GM10248 (cell line): ENCODE results near the gene SLC45A2.
"Not testable (repeated sequence)": the region's sequence is repeated elsewhere in the genome, so short reads cannot be mapped to it uniquely, and the experiment has no call there.

Source experiments
- CTCF ChIA-PET: fragments of 300-600 bp; sonication (Branson Sonifier 250); formaldehyde crosslinking; extraction: SDS; loops from one replicate; lab custom pipeline; 2021; ENCODE audit warnings: antibody characterized with exemption; lab: Yijun Ruan, JAX
- POLR2A ChIA-PET: fragments of 350-650 bp; sonication (Branson Sonifier 250); formaldehyde crosslinking; extraction: SDS; loops from one replicate; lab custom pipeline; 2020; ENCODE audit warnings: antibody characterized with exemption; lab: Yijun Ruan, JAX
- DNase-seq: peaks from one replicate; pipeline ENCODE4 v3.0.0; 2012; ENCODE audit errors: extremely low spot score
- TF ChIP-seq, protein P1 (sequence below): IDR thresholded peaks from 2 replicates; pipeline ENCODE4 v1.5.1; 2012; ENCODE audit warnings: mild to moderate bottlenecking, low read depth; ENCODE audit errors: extremely low read depth, missing control alignments, control extremely low read depth

The SLC45A2 gene, protein sequence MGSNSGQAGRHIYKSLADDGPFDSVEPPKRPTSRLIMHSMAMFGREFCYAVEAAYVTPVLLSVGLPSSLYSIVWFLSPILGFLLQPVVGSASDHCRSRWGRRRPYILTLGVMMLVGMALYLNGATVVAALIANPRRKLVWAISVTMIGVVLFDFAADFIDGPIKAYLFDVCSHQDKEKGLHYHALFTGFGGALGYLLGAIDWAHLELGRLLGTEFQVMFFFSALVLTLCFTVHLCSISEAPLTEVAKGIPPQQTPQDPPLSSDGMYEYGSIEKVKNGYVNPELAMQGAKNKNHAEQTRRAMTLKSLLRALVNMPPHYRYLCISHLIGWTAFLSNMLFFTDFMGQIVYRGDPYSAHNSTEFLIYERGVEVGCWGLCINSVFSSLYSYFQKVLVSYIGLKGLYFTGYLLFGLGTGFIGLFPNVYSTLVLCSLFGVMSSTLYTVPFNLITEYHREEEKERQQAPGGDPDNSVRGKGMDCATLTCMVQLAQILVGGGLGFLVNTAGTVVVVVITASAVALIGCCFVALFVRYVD

DNA sequence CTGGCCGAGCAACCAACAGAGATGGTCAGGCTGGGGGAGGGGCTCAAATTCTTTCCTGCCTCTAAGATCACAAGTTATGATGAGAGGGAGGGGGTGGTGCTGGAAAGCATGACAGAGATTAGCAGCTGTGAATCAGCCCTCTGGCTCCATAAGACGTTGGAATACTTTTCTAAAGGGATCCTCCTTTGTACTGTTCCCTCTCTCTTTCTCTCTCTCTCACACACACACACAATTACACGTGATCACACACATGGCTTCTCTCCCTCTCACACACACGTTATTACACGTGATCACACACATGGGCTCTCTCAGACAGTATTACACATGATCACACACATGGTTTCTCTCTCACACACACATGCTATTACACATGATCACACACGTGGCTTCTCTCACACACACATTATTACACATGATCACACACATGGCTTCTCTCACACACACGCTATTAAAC lies at the start of gene SLC45A2:
TSS of gene SLC45A2 (minus strand) at position 23 of the 454 bp plus-strand sequence. CDS start 110 bp downstream, outside the sequence.
- ChIA-PET POLR2A (no interaction called here), CTCF (interaction anchor here (1.0 to 6.7 kb wide), 2 partner anchors 13 to 15 kb away, joined by 4 to 38 read pairs; no protein-coding TSS in a partner anchor)
- no peak for DNase-seq
- TF ChIP-seq, protein P1, sequence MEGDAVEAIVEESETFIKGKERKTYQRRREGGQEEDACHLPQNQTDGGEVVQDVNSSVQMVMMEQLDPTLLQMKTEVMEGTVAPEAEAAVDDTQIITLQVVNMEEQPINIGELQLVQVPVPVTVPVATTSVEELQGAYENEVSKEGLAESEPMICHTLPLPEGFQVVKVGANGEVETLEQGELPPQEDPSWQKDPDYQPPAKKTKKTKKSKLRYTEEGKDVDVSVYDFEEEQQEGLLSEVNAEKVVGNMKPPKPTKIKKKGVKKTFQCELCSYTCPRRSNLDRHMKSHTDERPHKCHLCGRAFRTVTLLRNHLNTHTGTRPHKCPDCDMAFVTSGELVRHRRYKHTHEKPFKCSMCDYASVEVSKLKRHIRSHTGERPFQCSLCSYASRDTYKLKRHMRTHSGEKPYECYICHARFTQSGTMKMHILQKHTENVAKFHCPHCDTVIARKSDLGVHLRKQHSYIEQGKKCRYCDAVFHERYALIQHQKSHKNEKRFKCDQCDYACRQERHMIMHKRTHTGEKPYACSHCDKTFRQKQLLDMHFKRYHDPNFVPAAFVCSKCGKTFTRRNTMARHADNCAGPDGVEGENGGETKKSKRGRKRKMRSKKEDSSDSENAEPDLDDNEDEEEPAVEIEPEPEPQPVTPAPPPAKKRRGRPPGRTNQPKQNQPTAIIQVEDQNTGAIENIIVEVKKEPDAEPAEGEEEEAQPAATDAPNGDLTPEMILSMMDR: no peak

DNA sequence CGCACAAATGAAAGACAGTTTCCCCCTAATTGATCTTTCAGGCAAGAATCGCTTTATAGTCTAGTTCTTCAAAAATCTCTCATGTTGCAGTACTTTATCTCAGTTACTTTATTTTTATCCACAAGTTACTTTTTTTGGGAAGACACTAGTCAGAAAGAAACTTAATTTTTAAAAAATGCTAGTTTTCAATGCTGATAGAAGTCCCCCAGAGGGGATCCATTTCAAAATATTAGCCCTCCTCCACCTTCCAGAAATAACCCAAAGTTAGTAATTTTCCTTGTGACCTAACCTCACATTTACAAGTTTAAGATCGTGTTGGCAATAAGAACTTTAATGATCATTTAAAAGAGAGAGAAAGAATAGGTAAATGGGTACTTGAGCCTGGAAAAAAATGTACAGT lies 47.5 kb upstream of the SLC45A2 start:
- TF ChIP-seq, protein P1: no peak
- POLR2A ChIA-PET: no interaction called here
- CTCF ChIA-PET: no interaction called here
- no peak for DNase-seq

DNA sequence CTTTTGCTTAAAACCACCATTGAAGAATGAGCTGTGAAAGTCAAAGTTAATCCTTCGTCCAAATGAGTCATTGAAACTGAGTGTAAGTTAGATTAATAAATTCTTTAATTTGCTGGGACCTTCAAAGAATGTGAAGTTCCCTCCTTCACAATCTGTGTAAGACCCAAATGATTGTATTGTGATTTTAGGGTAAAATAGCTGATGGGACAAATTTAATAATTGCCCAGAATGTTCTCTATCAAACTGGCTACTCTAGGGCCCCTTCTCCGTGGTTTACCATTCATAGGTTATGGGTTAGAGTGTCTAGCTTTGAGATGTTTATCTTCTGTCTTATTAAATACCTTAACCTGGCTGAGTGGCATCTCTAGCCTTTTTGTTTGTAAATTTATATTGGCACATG lies 46.6 kb upstream of the SLC45A2 start:
- DNase-seq: no peak
- ChIA-PET POLR2A (no interaction called here), CTCF (interaction anchor here (0.8 kb wide), 1 partner anchor 10 kb away, joined by 3 read pairs; no protein-coding TSS in a partner anchor)
- TF ChIP-seq, protein P1: no peak

DNA sequence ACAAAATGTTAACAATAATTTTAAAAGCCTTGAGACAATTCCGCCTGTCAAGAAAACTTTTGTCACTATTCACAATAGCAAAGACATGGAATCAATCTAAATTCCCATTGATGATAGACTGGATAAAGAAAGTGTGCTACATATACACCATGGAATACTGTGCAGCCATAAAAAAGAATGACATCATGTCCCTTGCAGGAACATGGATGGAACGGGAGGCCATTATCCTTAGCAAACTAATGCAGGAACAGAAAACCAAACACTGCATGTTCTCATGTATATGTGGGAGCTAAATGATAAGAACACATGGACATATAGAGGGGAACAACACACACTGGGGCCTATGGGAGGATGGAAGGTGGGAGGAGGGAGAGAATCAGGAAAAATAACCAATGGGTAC lies 46.1 kb upstream of the SLC45A2 start:
- DNase-seq, POLR2A ChIA-PET: not testable (repeated sequence)
- CTCF ChIA-PET: interaction anchor here (0.8 kb wide), 1 partner anchor 9 kb away, joined by 3 read pairs; no protein-coding TSS in a partner anchor

DNA sequence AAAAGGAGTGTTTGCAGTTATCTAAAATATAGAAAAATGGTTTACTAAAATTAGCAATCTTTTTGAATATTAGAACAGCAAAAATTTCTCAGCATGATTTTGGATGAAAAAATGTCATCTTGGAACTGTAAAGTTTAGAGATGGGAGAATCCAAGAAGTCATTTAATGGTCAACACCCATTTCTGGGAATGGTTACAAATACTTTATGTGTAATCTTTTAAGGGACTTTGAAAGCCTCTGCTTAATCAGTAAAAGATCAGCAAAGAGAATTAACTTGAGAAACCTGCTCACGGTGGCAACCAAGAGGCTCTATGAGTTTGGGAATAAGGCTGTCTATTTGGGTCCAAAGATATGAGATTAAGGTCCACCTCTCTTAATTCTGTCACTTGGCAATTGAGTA lies 45.6 kb upstream of the SLC45A2 start:
- POLR2A ChIA-PET: no interaction called here
- DNase-seq: no peak
- TF ChIP-seq, protein P1: no peak
- CTCF ChIA-PET: no interaction called here

DNA sequence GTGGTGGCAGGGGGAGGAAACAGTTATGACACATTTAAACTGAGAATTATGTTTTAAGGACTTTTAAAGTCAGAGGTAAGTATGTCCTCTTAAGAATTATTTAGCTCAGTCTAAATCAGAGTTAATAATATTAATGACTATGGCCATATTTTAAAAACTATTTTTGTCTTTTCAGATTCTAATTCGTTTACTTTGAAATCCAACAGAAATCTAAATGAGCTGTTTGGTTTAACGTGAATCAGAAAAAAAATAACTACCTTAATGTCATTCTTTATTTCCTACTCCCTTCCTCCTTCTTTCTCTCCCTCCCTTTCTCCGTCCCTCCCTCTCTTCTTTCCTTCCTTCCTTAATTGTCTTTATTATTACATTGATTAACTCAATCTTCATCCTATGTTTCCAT lies 43.9 kb upstream of the SLC45A2 start:
- TF ChIP-seq, protein P1: no peak
- ChIA-PET POLR2A (no interaction called here), CTCF (interaction anchor here (0.9 kb wide), 1 partner anchor 11 kb away, joined by 3 read pairs; no protein-coding TSS in a partner anchor)
- no peak for DNase-seq

DNA sequence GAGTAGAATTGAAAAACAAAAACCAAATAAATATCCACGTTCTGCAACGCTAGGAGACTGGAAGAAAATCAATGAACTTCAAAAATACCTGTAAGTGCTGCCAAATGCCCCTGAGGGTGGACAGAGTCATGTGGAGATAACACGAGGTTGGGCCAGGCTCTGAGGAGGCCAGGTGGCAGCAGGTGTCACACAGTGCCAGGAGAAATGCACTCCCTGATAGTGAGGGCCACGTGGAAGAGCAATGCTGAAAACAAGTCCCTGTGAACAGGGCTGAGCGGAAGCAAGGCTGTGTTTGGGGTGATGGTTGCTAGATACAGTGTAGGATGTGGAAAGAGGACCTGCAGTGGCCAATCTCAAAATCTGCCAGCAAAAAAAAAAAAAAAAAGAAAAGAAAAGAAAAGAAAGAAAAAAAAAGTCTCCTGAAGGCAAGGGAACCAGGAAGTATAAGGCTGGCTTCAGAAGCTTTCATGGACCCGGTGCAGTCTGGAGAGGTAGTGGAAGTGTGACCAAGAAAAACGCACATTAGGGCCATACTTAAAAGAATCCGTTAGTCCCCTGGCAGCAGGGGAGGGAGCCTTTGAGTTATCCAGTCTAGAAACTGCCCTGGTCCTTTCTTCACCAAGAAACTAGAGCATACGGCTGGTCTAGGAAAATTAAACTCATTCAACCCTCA lies 41.7 kb upstream of the SLC45A2 start:
- TF ChIP-seq, protein P1: no peak
- DNase-seq: no peak
- POLR2A ChIA-PET: no interaction called here
- CTCF ChIA-PET: interaction anchor here (1.4 kb wide), 1 partner anchor 29 kb away, joined by 3 read pairs; no protein-coding TSS in a partner anchor
